Skin of body (tissue), 2 donors: ENCODE data around the gene SPATS2. TPM values are rescaled to one million over a fixed set of nuclear protein-coding genes. Genes with fewer than 3 reads are reported as not detected.
A peak's percentile ranks its signal among the peaks of the same experiment; 100 is the strongest.

Experiments used
- DNase-seq: peaks from one replicate; lab custom pipeline; 2025; lab: John Stamatoyannopoulos, UW
- total RNA-seq: library from RNA; depleted of rRNA; stranded (reverse); fragments of >200 nt; gene quantifications from one replicate; pipeline ENCODE4 v1.2.3, GENCODE V29; 2014

Gene SPATS2
- total RNA-seq, 1 donor from 2014 or later: 24.6 TPM

GRCh38 chr12:49335955-49336644 is 31.2 kb upstream of the SPATS2 start:
- no peak for DNase-seq

- DNase-seq: peak; percentile 39
These were observed 30.3 kb upstream of the SPATS2 start, which contains the start of gene C1QL4 for GRCh38 chr12:49336645-49337584. Gene C1QL4, minus strand, starts transcription at chr12:49337188. Its CDS starts 711 bp downstream, at chr12:49336477.

- DNase-seq: no peak
These were observed 28.3 kb upstream of the SPATS2 start for GRCh38 chr12:49338830-49339463.

GRCh38 chr12:49339464-49339861 is 27.8 kb upstream of the SPATS2 start:
- DNase-seq: no peak

- no peak for DNase-seq
These were observed 27.0 kb upstream of the SPATS2 start for GRCh38 chr12:49340095-49340870.

- no peak for DNase-seq
These were observed 26.1 kb upstream of the SPATS2 start for GRCh38 chr12:49340971-49341776.

GRCh38 chr12:49341777-49342065 is 25.5 kb upstream of the SPATS2 start:
- DNase-seq: no peak

GRCh38 chr12:49342066-49342913 is 25.0 kb upstream of the SPATS2 start:
- DNase-seq: peak; percentile 39

- no peak for DNase-seq
These were observed 24.1 kb upstream of the SPATS2 start for GRCh38 chr12:49342914-49343731.

- no peak for DNase-seq
These were observed 22.7 kb upstream of the SPATS2 start for GRCh38 chr12:49344486-49345050.

GRCh38 chr12:49345051-49345824 is 22.0 kb upstream of the SPATS2 start:
- no peak for DNase-seq

GRCh38 chr12:49345825-49346658 is 21.2 kb upstream of the SPATS2 start:
- DNase-seq: no peak

- no peak for DNase-seq
These were observed 20.5 kb upstream of the SPATS2 start, which contains the start of gene DNAJC22 for GRCh38 chr12:49346659-49347310. Gene DNAJC22, plus strand, starts transcription at chr12:49346888. Its CDS starts 1,985 bp downstream, at chr12:49348873.

GRCh38 chr12:49347311-49348193 is 19.7 kb upstream of the SPATS2 start:
- DNase-seq: no peak

GRCh38 chr12:49348781-49349180 is 18.5 kb upstream of the SPATS2 start:
- DNase-seq: no peak
